ENCODE data around the gene PLAA.
"Not testable (repeated sequence)": the region's sequence is repeated elsewhere in the genome, so short reads cannot be mapped to it uniquely, and the experiment has no call there.

PLAA gene

GRCh38 chr9:26919698-26920097 is 27.3 kb downstream of the PLAA start:
- H3K9me3 ChIP-seq (ENCODE audit: control insufficient read depth, low read length): no peaks in the 10 kb centered on the region
- no peaks in the 10 kb centered on the region for H3K4me1 ChIP-seq (ENCODE audit: control insufficient read depth, insufficient read depth, low read length)
- H3K4me3 ChIP-seq (ENCODE audit: low read length): no peak overlapping the region
- H3K36me3 ChIP-seq (ENCODE audit: control insufficient read depth, insufficient read depth, low read length): peaks cover 5% of the 10 kb centered on the region
- no peaks in the 10 kb centered on the region for H3K27me3 ChIP-seq (ENCODE audit: control insufficient read depth, insufficient read depth, low read length)
- H3K9ac ChIP-seq (ENCODE audit: low read length): no peak overlapping the region

GRCh38 chr9:26913138-26913668 is 33.8 kb downstream of the PLAA start:
- Histone ChIP-seq H3K36me3 (ENCODE audit: control insufficient read depth, insufficient read depth, low read length) (no peaks in the 10 kb centered on the region), H3K9me3 (ENCODE audit: control insufficient read depth, low read length) (no peaks in the 10 kb centered on the region), H3K4me1 (ENCODE audit: control insufficient read depth, insufficient read depth, low read length) (no peaks in the 10 kb centered on the region), H3K9ac (ENCODE audit: low read length) (no peak overlapping the region), H3K27me3 (ENCODE audit: control insufficient read depth, insufficient read depth, low read length) (no peaks in the 10 kb centered on the region), H3K4me3 (ENCODE audit: low read length) (no peak overlapping the region)

GRCh38 chr9:26904671-26905070 is 42.4 kb downstream of the PLAA start:
- Histone ChIP-seq H3K4me1 (ENCODE audit: control insufficient read depth, insufficient read depth, low read length) (no peaks in the 10 kb centered on the region), H3K36me3 (ENCODE audit: control insufficient read depth, insufficient read depth, low read length) (no peaks in the 10 kb centered on the region), H3K9me3 (ENCODE audit: control insufficient read depth, low read length) (no peaks in the 10 kb centered on the region), H3K27me3 (ENCODE audit: control insufficient read depth, insufficient read depth, low read length) (no peaks in the 10 kb centered on the region), H3K9ac (ENCODE audit: low read length) (no peak overlapping the region), H3K4me3 (ENCODE audit: low read length) (no peak overlapping the region)

- Histone ChIP-seq H3K4me1 (ENCODE audit: control insufficient read depth, insufficient read depth, low read length) (no peaks in the 10 kb centered on the region), H3K36me3 (ENCODE audit: control insufficient read depth, insufficient read depth, low read length) (no peaks in the 10 kb centered on the region), H3K27me3 (ENCODE audit: control insufficient read depth, insufficient read depth, low read length) (no peaks in the 10 kb centered on the region)
These were observed 43.0 kb downstream of the PLAA start for GRCh38 chr9:26904070-26904469.

GRCh38 chr9:26893030-26893676 is 53.9 kb downstream of the PLAA start:
- peak overlapping the region; percentile 98 for H3K9ac ChIP-seq (ENCODE audit: low read length)
- H3K36me3 ChIP-seq (ENCODE audit: control insufficient read depth, insufficient read depth, low read length): no peaks in the 10 kb centered on the region
- H3K4me1 ChIP-seq (ENCODE audit: control insufficient read depth, insufficient read depth, low read length): no peaks in the 10 kb centered on the region
- no peaks in the 10 kb centered on the region for H3K27me3 ChIP-seq (ENCODE audit: control insufficient read depth, insufficient read depth, low read length)
- no peaks in the 10 kb centered on the region for H3K9me3 ChIP-seq (ENCODE audit: control insufficient read depth, low read length)
- peak overlapping the region; percentile 100 for H3K4me3 ChIP-seq (ENCODE audit: low read length)

More at GRCh38 chr9:26904070-26904469, 43.0 kb downstream of the PLAA start:
- H3K4me3 ChIP-seq (ENCODE audit: low read length): no peak overlapping the region
- H3K9ac ChIP-seq (ENCODE audit: low read length): no peak overlapping the region
- no peaks in the 10 kb centered on the region for H3K9me3 ChIP-seq (ENCODE audit: control insufficient read depth, low read length)

- Histone ChIP-seq H3K9me3 (ENCODE audit: control insufficient read depth, low read length) (no peaks in the 10 kb centered on the region), H3K4me3 (ENCODE audit: low read length) (peak within 1 kb of the TSS; percentile 100)
These were observed 54.6 kb downstream of the PLAA start, which contains the start of gene CAAP1 for GRCh38 chr9:26892251-26893029. CAAP1 (minus strand) TSS chr9:26892802; CDS start chr9:26892715, 87 bp downstream.

GRCh38 chr9:26891726-26892125 is 55.3 kb downstream of the PLAA start:
- Histone ChIP-seq H3K36me3 (ENCODE audit: control insufficient read depth, insufficient read depth, low read length) (no peaks in the 10 kb centered on the region), H3K9me3 (ENCODE audit: control insufficient read depth, low read length) (no peaks in the 10 kb centered on the region), H3K4me1 (ENCODE audit: control insufficient read depth, insufficient read depth, low read length) (no peaks in the 10 kb centered on the region), H3K4me3 (ENCODE audit: low read length) (peak overlapping the region; percentile 100), H3K27me3 (ENCODE audit: control insufficient read depth, insufficient read depth, low read length) (no peaks in the 10 kb centered on the region), H3K9ac (ENCODE audit: low read length) (peak overlapping the region; percentile 98)

More at GRCh38 chr9:26892251-26893029, 54.6 kb downstream of the PLAA start, which contains the start of gene CAAP1:
- Histone ChIP-seq H3K4me1 (ENCODE audit: control insufficient read depth, insufficient read depth, low read length) (no peaks in the 10 kb centered on the region), H3K36me3 (ENCODE audit: control insufficient read depth, insufficient read depth, low read length) (no peaks in the 10 kb centered on the region), H3K9ac (ENCODE audit: low read length) (peak within 1 kb of the TSS; percentile 98), H3K27me3 (ENCODE audit: control insufficient read depth, insufficient read depth, low read length) (no peaks in the 10 kb centered on the region)

- no peaks in the 10 kb centered on the region for H3K36me3 ChIP-seq (ENCODE audit: control insufficient read depth, insufficient read depth, low read length)
- no peak overlapping the region for H3K9ac ChIP-seq (ENCODE audit: low read length)
- H3K4me1 ChIP-seq (ENCODE audit: control insufficient read depth, insufficient read depth, low read length): no peaks in the 10 kb centered on the region
- H3K27me3 ChIP-seq (ENCODE audit: control insufficient read depth, insufficient read depth, low read length): no peaks in the 10 kb centered on the region
- H3K4me3 ChIP-seq (ENCODE audit: low read length): no peak overlapping the region
- no peaks in the 10 kb centered on the region for H3K9me3 ChIP-seq (ENCODE audit: control insufficient read depth, low read length)
These were observed 58.8 kb downstream of the PLAA start for GRCh38 chr9:26888271-26888670.

GRCh38 chr9:26882154-26882553 is 64.9 kb downstream of the PLAA start:
- Histone ChIP-seq H3K36me3 (ENCODE audit: control insufficient read depth, insufficient read depth, low read length) (no peaks in the 10 kb centered on the region), H3K9ac (ENCODE audit: low read length) (no peak overlapping the region), H3K4me1 (ENCODE audit: control insufficient read depth, insufficient read depth, low read length) (no peaks in the 10 kb centered on the region), H3K4me3 (ENCODE audit: low read length) (no peak overlapping the region), H3K27me3 (ENCODE audit: control insufficient read depth, insufficient read depth, low read length) (no peaks in the 10 kb centered on the region), H3K9me3 (ENCODE audit: control insufficient read depth, low read length) (no peaks in the 10 kb centered on the region)

- H3K36me3 ChIP-seq (ENCODE audit: control insufficient read depth, insufficient read depth, low read length): no peaks in the 10 kb centered on the region
- H3K4me3 ChIP-seq (ENCODE audit: low read length): no peak overlapping the region
- H3K9ac ChIP-seq (ENCODE audit: low read length): no peak overlapping the region
- H3K4me1 ChIP-seq (ENCODE audit: control insufficient read depth, insufficient read depth, low read length): no peaks in the 10 kb centered on the region
- H3K27me3 ChIP-seq (ENCODE audit: control insufficient read depth, insufficient read depth, low read length): no peaks in the 10 kb centered on the region
- H3K9me3 ChIP-seq (ENCODE audit: control insufficient read depth, low read length): no peaks in the 10 kb centered on the region
These were observed 66.8 kb downstream of the PLAA start for GRCh38 chr9:26880262-26880661.

- H3K27me3 ChIP-seq (ENCODE audit: control insufficient read depth, insufficient read depth, low read length); H3K36me3 ChIP-seq (ENCODE audit: control insufficient read depth, insufficient read depth, low read length); H3K4me3 ChIP-seq (ENCODE audit: low read length); H3K4me1 ChIP-seq (ENCODE audit: control insufficient read depth, insufficient read depth, low read length); H3K9ac ChIP-seq (ENCODE audit: low read length); H3K9me3 ChIP-seq (ENCODE audit: control insufficient read depth, low read length): not testable (repeated sequence)
These were observed 71.9 kb downstream of the PLAA start for GRCh38 chr9:26875155-26875554.

GRCh38 chr9:26870292-26870691 is 76.8 kb downstream of the PLAA start:
- H3K4me3 ChIP-seq (ENCODE audit: low read length): no peak overlapping the region
- H3K9me3 ChIP-seq (ENCODE audit: control insufficient read depth, low read length): no peaks in the 10 kb centered on the region
- no peaks in the 10 kb centered on the region for H3K36me3 ChIP-seq (ENCODE audit: control insufficient read depth, insufficient read depth, low read length)
- H3K4me1 ChIP-seq (ENCODE audit: control insufficient read depth, insufficient read depth, low read length): no peaks in the 10 kb centered on the region
- H3K27me3 ChIP-seq (ENCODE audit: control insufficient read depth, insufficient read depth, low read length): no peaks in the 10 kb centered on the region
- no peak overlapping the region for H3K9ac ChIP-seq (ENCODE audit: low read length)

Data from mucosa of stomach (tissue), 1 donor.